Right cardiac atrium (tissue), 5 donors: ENCODE measurements around the gene ZDHHC21. TPM values are rescaled to one million over a fixed set of nuclear protein-coding genes. Genes with fewer than 3 reads are reported as not detected.
"Not testable (repeated sequence)": the region's sequence is repeated elsewhere in the genome, so short reads cannot be mapped to it uniquely, and the experiment has no call there.

Source experiments
- ATAC-seq, 2 donors: fragments of 200-7000 bp; cut with Tn5 transposase; one replicate each; pipeline versions ENCODE4 v1.8.0 to v1.9.1; 2020; ENCODE audit warnings: moderate library complexity in 2 of 2, mild to moderate bottlenecking in 1 of 2
- DNase-seq, 3 donors: peaks; one replicate each; pipeline ENCODE4 v3.0.0-alpha.2; 2020
- H3K27ac ChIP-seq: one replicate; pipeline ENCODE4 v1.5.1; 2013; ENCODE audit warnings: mild to moderate bottlenecking, low read length, control low read depth, moderate library complexity
- H3K27me3 ChIP-seq: one replicate; pipeline ENCODE4 v1.6.1; 2013; ENCODE audit not compliant: control insufficient read depth, insufficient read depth
- H3K4me1 ChIP-seq: one replicate; pipeline ENCODE4 v1.6.1; 2013; ENCODE audit warnings: low read length; ENCODE audit not compliant: control insufficient read depth, insufficient read depth
- H3K4me3 ChIP-seq: one replicate; pipeline ENCODE4 v1.5.1; 2013; ENCODE audit warnings: low read length, control low read depth
- H3K9me3 ChIP-seq: one replicate; pipeline ENCODE4 v1.6.1; 2013; ENCODE audit warnings: low read length; ENCODE audit not compliant: control insufficient read depth
- WGBS: extraction: QIAGEN DNeasy Blood & Tissue Kit; methylation state at CpG from one replicate; pipeline ENCODE4 v1.1.7; 2013; 5-methylcytosine and 5-hydroxymethylcytosine counted together
- intact Hi-C, 4 donors: fragments of 100-400 bp; cut with DNase I; formaldehyde crosslinking; loops; one replicate each; pipeline versions ENCODE4 v1.11.0 to v1.14.0; 2022 to 2023
- polyA plus RNA-seq: library from polyadenylated mRNA; stranded (reverse); fragments of 200-250 nt; gene quantifications from one replicate; pipeline ENCODE4 v1.2.3, GENCODE V29; 2013
- total RNA-seq, 4 donors: library from RNA; stranded (reverse); fragmentation: NEBNext Ultra II Directional; extraction: Animal tissue kit (Norgen Biotek cat#: 25700); gene quantifications; one replicate each; pipeline ENCODE4 v1.2.1, GENCODE V29; 2021
- donor health status: healthy with polysubstance abuse.
- donor health status: DM: no; HTN: yes; CAD: no.
- donor health status: DM: no; HTN: no; CAD: no.
- donor health status: DM: no; HTN: yes; CAD: no; lungs with severe emphysema.
- donor health status: DM: yes; HTN: yes; CAD: no.

Gene ZDHHC21
- total and polyA plus RNA-seq, 5 donors, result 5.3 to 11.7 (median 11.1) TPM

GRCh38 chr9:14710804-14711203, 17.6 kb upstream of the ZDHHC21 start:
- Histone ChIP-seq H3K27ac (no peak overlapping the region), H3K27me3 (no peaks in the 10 kb centered on the region), H3K9me3 (no peaks in the 10 kb centered on the region), H3K4me3 (no peak overlapping the region), H3K4me1 (no peaks in the 10 kb centered on the region)
- DNase-seq (no peak), ATAC-seq (no peak)
- intact Hi-C loops, result no loop called here

- no peaks in the 10 kb centered on the region for H3K27me3 ChIP-seq
- H3K27ac ChIP-seq, result no peak overlapping the region
- no peak for ATAC-seq
- intact Hi-C loops, result no loop called here
- 92% methylated on average over 5 of the region's 5 CpGs for WGBS
- DNase-seq, result no peak
- H3K4me3 ChIP-seq, result no peak overlapping the region
- H3K4me1 ChIP-seq, result no peaks in the 10 kb centered on the region
- no peaks in the 10 kb centered on the region for H3K9me3 ChIP-seq
These were observed 13.4 kb upstream of the ZDHHC21 start for GRCh38 chr9:14706530-14707140.

GRCh38 chr9:14705079-14705478, 11.8 kb upstream of the ZDHHC21 start:
- Histone ChIP-seq H3K4me3 (no peak overlapping the region), H3K4me1 (no peaks in the 10 kb centered on the region), H3K9me3 (no peaks in the 10 kb centered on the region), H3K27ac (no peak overlapping the region), H3K27me3 (no peaks in the 10 kb centered on the region)
- no peak for ATAC-seq
- no peak for DNase-seq
- intact Hi-C loops, result no loop called here

- H3K4me1 ChIP-seq, result no peaks in the 10 kb centered on the region
- no peaks in the 10 kb centered on the region for H3K9me3 ChIP-seq
- WGBS, result 88% methylated on average over 3 of the region's 3 CpGs
- ATAC-seq (no peak), DNase-seq (no peak)
- H3K27me3 ChIP-seq, result no peaks in the 10 kb centered on the region
- H3K4me3 ChIP-seq, result no peak overlapping the region
- intact Hi-C loops, result no loop called here
- H3K27ac ChIP-seq, result no peak overlapping the region
These were observed 11.0 kb upstream of the ZDHHC21 start for GRCh38 chr9:14704281-14704680.

- Histone ChIP-seq H3K4me3 (no peak overlapping the region), H3K27me3 (no peaks in the 10 kb centered on the region), H3K27ac (no peak overlapping the region), H3K4me1 (no peaks in the 10 kb centered on the region), H3K9me3 (no peaks in the 10 kb centered on the region)
- DNase-seq, result no peak
- 58% methylated on average over 4 of the region's 4 CpGs for WGBS
- intact Hi-C loops, result no loop called here
- ATAC-seq, result no peak
These were observed 9.0 kb upstream of the ZDHHC21 start for GRCh38 chr9:14702200-14702720.

- intact Hi-C loops, result no loop called here
- no peak for ATAC-seq
- WGBS, result 1% methylated on average over 35 of the region's 35 CpGs
These were observed 572 bp downstream of the ZDHHC21 start for GRCh38 chr9:14692470-14693250.

GRCh38 chr9:14690948-14691730, 2.1 kb downstream of the ZDHHC21 start:
- no peak overlapping the region for H3K27ac ChIP-seq
- no peaks in the 10 kb centered on the region for H3K9me3 ChIP-seq
- WGBS, result 89% methylated on average over 7 of the region's 7 CpGs
- peaks cover 2% of the 10 kb centered on the region for H3K4me1 ChIP-seq
- intact Hi-C loops, result no loop called here
- no peak overlapping the region for H3K4me3 ChIP-seq
- no peaks in the 10 kb centered on the region for H3K27me3 ChIP-seq
- DNase-seq (no peak), ATAC-seq (no peak)

More at GRCh38 chr9:14692470-14693250, 572 bp downstream of the ZDHHC21 start:
- Histone ChIP-seq H3K4me1 (peaks cover 2% of the 10 kb centered on the region), H3K27me3 (no peaks in the 10 kb centered on the region), H3K9me3 (no peaks in the 10 kb centered on the region), H3K4me3 (peak overlapping the region; percentile 90), H3K27ac (no peak overlapping the region)
- DNase-seq, result peak in 1 of 3 donors; percentile 13

- intact Hi-C loops, result no loop called here
- no peak overlapping the region for H3K27ac ChIP-seq
These were observed 6.1 kb downstream of the ZDHHC21 start for GRCh38 chr9:14687042-14687719.

GRCh38 chr9:14686168-14686567, 7.1 kb downstream of the ZDHHC21 start:
- DNase-seq, result no peak
- H3K9me3 ChIP-seq, result no peaks in the 10 kb centered on the region
- H3K4me3 ChIP-seq, result no peak overlapping the region
- no peak for ATAC-seq
- intact Hi-C loops, result no loop called here
- H3K27me3 ChIP-seq, result no peaks in the 10 kb centered on the region
- no peaks in the 10 kb centered on the region for H3K4me1 ChIP-seq
- H3K27ac ChIP-seq, result no peak overlapping the region

More at GRCh38 chr9:14687042-14687719, 6.1 kb downstream of the ZDHHC21 start:
- 87% methylated on average over 12 of the region's 12 CpGs for WGBS
- H3K4me3 ChIP-seq, result no peak overlapping the region
- ATAC-seq, result no peak
- H3K4me1 ChIP-seq, result no peaks in the 10 kb centered on the region
- no peaks in the 10 kb centered on the region for H3K9me3 ChIP-seq
- H3K27me3 ChIP-seq, result no peaks in the 10 kb centered on the region
- DNase-seq, result peak in 1 of 3 donors; percentile 28

GRCh38 chr9:14682616-14683015, 10.6 kb downstream of the ZDHHC21 start:
- H3K4me3 ChIP-seq, intact Hi-C loops, DNase-seq, H3K9me3 ChIP-seq, H3K4me1 ChIP-seq, H3K27ac ChIP-seq, ATAC-seq, H3K27me3 ChIP-seq: not testable (repeated sequence)
- 90% methylated on average over 4 of the region's 4 CpGs for WGBS
